HCT116 (cell line): ENCODE data around the gene ZMYND19. TPM values are rescaled to one million over a fixed set of nuclear protein-coding genes. Genes with fewer than 3 reads are reported as not detected.

Source experiments
- ATAC-seq: fragments of 200-7000 bp; cut with Tn5 transposase; 2 replicates; pipeline ENCODE4 v1.9.1; 2020; ENCODE audit warnings: mild to moderate bottlenecking, moderate library complexity
- BruUV-seq: library from RNA; stranded (reverse); fragments of 400-500 nt; replicated peaks from 2 replicates; lab custom pipeline; 2021; lab: Mats Ljungman, UMichigan
- CTCF ChIA-PET: fragments of 300-600 bp; sonication (Branson Sonifier 250); formaldehyde crosslinking; loops from one replicate; lab custom pipeline; 2021; ENCODE audit warnings: antibody characterized with exemption; lab: Charles Lee
- POLR2A ChIA-PET: fragments of 300-600, 350-600 bp; sonication (Branson Sonifier 250); formaldehyde crosslinking; loops from one replicate; lab custom pipeline; 2021; ENCODE audit warnings: antibody characterized with exemption; lab: Charles Lee
- RAD21 ChIA-PET, 2 experiments: fragments of 300-600 bp; sonication (Branson Sonifier 250); formaldehyde crosslinking; loops; one replicate each; lab custom pipeline; 2023; ENCODE audit warnings: low total read pairs in 2 of 2; ENCODE audit not compliant: uncharacterized antibody in 2 of 2, unreplicated experiment in 2 of 2, low non-redundant PET in 1 of 2; lab: Charles Lee
- DNase-seq: peaks from one replicate; pipeline ENCODE4 v3.0.0-alpha.2; 2010; ENCODE audit warnings: low read depth, low spot score
- H2AFZ ChIP-seq: fragments of 200-600 bp; shearing (Covaris generic), sonication (generic); 2 replicates; pipeline ENCODE4 v1.6.1; 2017; ENCODE audit warnings: low read depth, mixed run types, mixed read lengths, antibody characterized with exemption, low read length; ENCODE audit not compliant: poor library complexity, severe bottlenecking
- H3K27ac ChIP-seq: 2 replicates; pipeline ENCODE4 v1.5.1; 2012; ENCODE audit warnings: low read depth, low read length
- H3K27me3 ChIP-seq: fragments of 200-600 bp; sonication (generic); 2 replicates; pipeline ENCODE4 v1.6.1; 2016; ENCODE audit warnings: mixed run types, low read length, mixed read lengths; ENCODE audit not compliant: insufficient read depth
- H3K36me3 ChIP-seq, 2 experiments: fragments of 200-500 bp in 1 of 2; fragments of 200-600 bp in 1 of 2; sonication (Bioruptor generic) in 1 of 2; sonication (generic) in 1 of 2; 2 replicates each; pipeline versions ENCODE4 v1.5.1 to v1.6.1; 2014 to 2016; ENCODE audit warnings: low read length in 2 of 2, inconsistent platforms in 1 of 2, mixed read lengths in 1 of 2, mixed run types in 1 of 2; ENCODE audit not compliant: insufficient read depth in 2 of 2, control insufficient read depth in 1 of 2
- H3K4me1 ChIP-seq, 2 experiments: fragments of 200-600 bp in 1 of 2; sonication (generic) in 1 of 2; 2 replicates each; pipeline versions ENCODE4 v1.5.1 to v1.6.1; 2012 to 2017; ENCODE audit warnings: low read length in 2 of 2, inconsistent platforms in 1 of 2, mild to moderate bottlenecking in 1 of 2, mixed read lengths in 1 of 2, mixed run types in 1 of 2, moderate library complexity in 1 of 2; ENCODE audit not compliant: insufficient read depth in 2 of 2, control insufficient read depth in 1 of 2
- H3K4me2 ChIP-seq: fragments of 200-600 bp; sonication (generic); 2 replicates; pipeline ENCODE4 v1.6.1; 2017; ENCODE audit warnings: mixed run types, low read length, mixed read lengths
- H3K4me3 ChIP-seq, 2 experiments: fragments of 200-600 bp in 1 of 2; sonication (generic) in 1 of 2; replicated peaks in 1 of 2; 2 replicates each; pipeline ENCODE4 v1.5.1; 2011 to 2016; ENCODE audit warnings: low read length in 2 of 2, control low read depth in 1 of 2, low read depth in 1 of 2, mild to moderate bottlenecking in 1 of 2, mixed read lengths in 1 of 2, mixed run types in 1 of 2
- H3K79me2 ChIP-seq: fragments of 200-600 bp; sonication (generic); 2 replicates; pipeline ENCODE4 v1.6.1; 2017; ENCODE audit warnings: mild to moderate bottlenecking, mixed run types, low read length, moderate library complexity, mixed read lengths; ENCODE audit not compliant: insufficient read depth
- H3K9ac ChIP-seq: fragments of 200-600 bp; sonication (generic); 2 replicates; pipeline ENCODE4 v1.6.1; 2016; ENCODE audit warnings: low read length, mixed read lengths
- H3K9me2 ChIP-seq: fragments of 200-600 bp; sonication (generic), shearing (Covaris generic); 2 replicates; pipeline ENCODE4 v1.6.1; 2017; ENCODE audit warnings: mixed run types, mild to moderate bottlenecking, moderate library complexity; ENCODE audit not compliant: insufficient read depth
- H3K9me3 ChIP-seq, 2 experiments: fragments of 200-500 bp in 1 of 2; fragments of 200-600 bp in 1 of 2; sonication (Bioruptor generic) in 1 of 2; sonication (generic) in 1 of 2; 2 replicates each; pipeline ENCODE4 v1.6.1; 2014 to 2017; ENCODE audit warnings: low read length in 2 of 2, mixed read lengths in 2 of 2, inconsistent platforms in 1 of 2, low read depth in 1 of 2, mild to moderate bottlenecking in 1 of 2, mixed run types in 1 of 2, moderate library complexity in 1 of 2; ENCODE audit not compliant: control insufficient read depth in 1 of 2, insufficient read depth in 1 of 2
- H4K20me1 ChIP-seq: fragments of 200-600 bp; sonication (generic), shearing (Covaris generic); 2 replicates; pipeline ENCODE4 v1.6.1; 2017; ENCODE audit warnings: mixed run types, mild to moderate bottlenecking, moderate library complexity; ENCODE audit not compliant: insufficient read depth
- CBX3 ChIP-seq: IDR thresholded peaks from 2 replicates; pipeline ENCODE4 v1.6.1; 2012; ENCODE audit warnings: low read depth
- CEBPB ChIP-seq: IDR thresholded peaks from 2 replicates; pipeline ENCODE4 v1.6.1; 2012; ENCODE audit warnings: low read depth
- CTCF ChIP-seq, 3 experiments: fragments of 200-600 bp in 1 of 3; sonication (generic) in 1 of 3; IDR thresholded peaks in 2 of 3; conservative IDR thresholded peaks in 1 of 3; 2 replicates each; pipeline ENCODE4 v1.5.1; 2012 to 2017; ENCODE audit warnings: low read depth in 2 of 3, low read length in 2 of 3, antibody characterized with exemption in 1 of 3, borderline replicate concordance in 1 of 3, control low read depth in 1 of 3, mild to moderate bottlenecking in 1 of 3, mixed read lengths in 1 of 3, mixed run types in 1 of 3, moderate library complexity in 1 of 3; ENCODE audit not compliant: insufficient read depth in 1 of 3
- EGR1 ChIP-seq: IDR thresholded peaks from 2 replicates; pipeline ENCODE4 v1.6.1; 2012; ENCODE audit warnings: low read depth
- ELF1 ChIP-seq: IDR thresholded peaks from 2 replicates; pipeline ENCODE4 v1.6.1; 2012; ENCODE audit warnings: low read depth, borderline replicate concordance
- EZH2phosphoT487 ChIP-seq: fragments of 200-600 bp; IDR thresholded peaks from 2 replicates; pipeline ENCODE4 v1.6.1; 2018; ENCODE audit warnings: antibody characterized with exemption, borderline replicate concordance
- FOSL1 ChIP-seq: IDR thresholded peaks from 2 replicates; pipeline ENCODE4 v1.6.1; 2012; ENCODE audit warnings: low read depth
- POLR2AphosphoS5 ChIP-seq: IDR thresholded peaks from 2 replicates; pipeline ENCODE4 v1.6.1; 2011; ENCODE audit warnings: mild to moderate bottlenecking, low read depth, low read length, moderate library complexity
- RAD21 ChIP-seq: IDR thresholded peaks from 2 replicates; pipeline ENCODE4 v1.6.1; 2012; ENCODE audit warnings: low read depth, mild to moderate bottlenecking
- SIN3A ChIP-seq: IDR thresholded peaks from 2 replicates; pipeline ENCODE4 v1.6.1; 2012; ENCODE audit warnings: low read depth
- SP1 ChIP-seq: IDR thresholded peaks from 2 replicates; pipeline ENCODE4 v1.6.1; 2012; ENCODE audit warnings: low read depth
- SRF ChIP-seq: IDR thresholded peaks from 2 replicates; pipeline ENCODE4 v1.6.1; 2012; ENCODE audit warnings: low read depth
- TCF7L2 ChIP-seq: IDR thresholded peaks from 2 replicates; pipeline ENCODE4 v1.7.0; 2011; ENCODE audit warnings: borderline replicate concordance, inconsistent platforms; ENCODE audit not compliant: insufficient read depth, insufficient read length; ENCODE audit errors: extremely low read depth
- YY1 ChIP-seq: IDR thresholded peaks from 2 replicates; pipeline ENCODE4 v1.6.1; 2011; ENCODE audit warnings: low read length, low read depth, moderate library complexity, mild to moderate bottlenecking; ENCODE audit not compliant: insufficient replicate concordance; ENCODE audit errors: extremely low read depth
- ZFX ChIP-seq: fragments of 450-650 bp; IDR thresholded peaks from 2 replicates; pipeline ENCODE4 v1.6.1; 2017
- ZNF274 ChIP-seq: fragments of 200-500 bp; sonication (Bioruptor generic); IDR thresholded peaks from 2 replicates; pipeline ENCODE4 v1.6.1; 2014; ENCODE audit warnings: mild to moderate bottlenecking, low read depth, low read length, inconsistent platforms
- intact Hi-C: fragments of 100-400 bp; cut with micrococcal nuclease; formaldehyde crosslinking; loops from 2 replicates; pipeline ENCODE4 v1.10.0; 2022
- total RNA-seq: library from RNA; stranded (reverse); gene quantifications from one replicate; pipeline ENCODE4 v1.2.1, GENCODE V29; 2021; ENCODE audit not compliant: unreplicated experiment
- TF ChIP-seq, protein P1 (sequence below): IDR thresholded peaks from 2 replicates; pipeline ENCODE4 v1.6.1; 2012
- TF ChIP-seq, protein P2 (sequence below): IDR thresholded peaks from 2 replicates; pipeline ENCODE4 v1.6.1; 2011; ENCODE audit warnings: mild to moderate bottlenecking, low read length, moderate library complexity; ENCODE audit not compliant: insufficient replicate concordance; ENCODE audit errors: extremely low read depth
- TF ChIP-seq, protein P3 (sequence below): IDR thresholded peaks from 2 replicates; pipeline ENCODE4 v1.6.1; 2012
- TF ChIP-seq, protein P4 (sequence below): IDR thresholded peaks from 2 replicates; pipeline ENCODE4 v1.6.1; 2012; ENCODE audit warnings: low read depth

ZMYND19 gene
- total RNA-seq, 1 experiment from 2014 or later = 57.4 TPM

GRCh38 chr9:137574192-137574591, 16.1 kb downstream of the ZMYND19 start:
- no peaks in the 10 kb centered on the region for H3K9me3 ChIP-seq
- no peak for TF ChIP-seq CTCF (IDR thresholded peaks at IDR 0.05 in 2 of 3, conservative IDR thresholded peaks at IDR 0.05 in 1 of 3; ENCODE audit: borderline replicate concordance in 1 of 3, insufficient read depth in 1 of 3, low read depth in 2 of 3, low read length in 2 of 3)
- TF ChIP-seq YY1 = no peak
- TF ChIP-seq EZH2phosphoT487 = no peak
- no peak for TF ChIP-seq SIN3A
- TF ChIP-seq, protein P1, sequence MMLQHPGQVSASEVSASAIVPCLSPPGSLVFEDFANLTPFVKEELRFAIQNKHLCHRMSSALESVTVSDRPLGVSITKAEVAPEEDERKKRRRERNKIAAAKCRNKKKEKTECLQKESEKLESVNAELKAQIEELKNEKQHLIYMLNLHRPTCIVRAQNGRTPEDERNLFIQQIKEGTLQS = no peak
- no peak for TF ChIP-seq SRF
- no peak for TF ChIP-seq TCF7L2
- TF ChIP-seq EGR1 = no peak
- TF ChIP-seq, protein P2, sequence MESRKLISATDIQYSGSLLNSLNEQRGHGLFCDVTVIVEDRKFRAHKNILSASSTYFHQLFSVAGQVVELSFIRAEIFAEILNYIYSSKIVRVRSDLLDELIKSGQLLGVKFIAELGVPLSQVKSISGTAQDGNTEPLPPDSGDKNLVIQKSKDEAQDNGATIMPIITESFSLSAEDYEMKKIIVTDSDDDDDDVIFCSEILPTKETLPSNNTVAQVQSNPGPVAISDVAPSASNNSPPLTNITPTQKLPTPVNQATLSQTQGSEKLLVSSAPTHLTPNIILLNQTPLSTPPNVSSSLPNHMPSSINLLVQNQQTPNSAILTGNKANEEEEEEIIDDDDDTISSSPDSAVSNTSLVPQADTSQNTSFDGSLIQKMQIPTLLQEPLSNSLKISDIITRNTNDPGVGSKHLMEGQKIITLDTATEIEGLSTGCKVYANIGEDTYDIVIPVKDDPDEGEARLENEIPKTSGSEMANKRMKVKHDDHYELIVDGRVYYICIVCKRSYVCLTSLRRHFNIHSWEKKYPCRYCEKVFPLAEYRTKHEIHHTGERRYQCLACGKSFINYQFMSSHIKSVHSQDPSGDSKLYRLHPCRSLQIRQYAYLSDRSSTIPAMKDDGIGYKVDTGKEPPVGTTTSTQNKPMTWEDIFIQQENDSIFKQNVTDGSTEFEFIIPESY = no peak
- TF ChIP-seq POLR2AphosphoS5 = no peak
- TF ChIP-seq, protein P3, sequence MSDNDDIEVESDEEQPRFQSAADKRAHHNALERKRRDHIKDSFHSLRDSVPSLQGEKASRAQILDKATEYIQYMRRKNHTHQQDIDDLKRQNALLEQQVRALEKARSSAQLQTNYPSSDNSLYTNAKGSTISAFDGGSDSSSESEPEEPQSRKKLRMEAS = no peak
- TF ChIP-seq ELF1 = no peak
- TF ChIP-seq ZNF274 = no peak
- TF ChIP-seq SP1 = no peak
- TF ChIP-seq FOSL1 = no peak
- TF ChIP-seq CBX3 = no peak
- no peak for TF ChIP-seq ZFX
- TF ChIP-seq, protein P4, sequence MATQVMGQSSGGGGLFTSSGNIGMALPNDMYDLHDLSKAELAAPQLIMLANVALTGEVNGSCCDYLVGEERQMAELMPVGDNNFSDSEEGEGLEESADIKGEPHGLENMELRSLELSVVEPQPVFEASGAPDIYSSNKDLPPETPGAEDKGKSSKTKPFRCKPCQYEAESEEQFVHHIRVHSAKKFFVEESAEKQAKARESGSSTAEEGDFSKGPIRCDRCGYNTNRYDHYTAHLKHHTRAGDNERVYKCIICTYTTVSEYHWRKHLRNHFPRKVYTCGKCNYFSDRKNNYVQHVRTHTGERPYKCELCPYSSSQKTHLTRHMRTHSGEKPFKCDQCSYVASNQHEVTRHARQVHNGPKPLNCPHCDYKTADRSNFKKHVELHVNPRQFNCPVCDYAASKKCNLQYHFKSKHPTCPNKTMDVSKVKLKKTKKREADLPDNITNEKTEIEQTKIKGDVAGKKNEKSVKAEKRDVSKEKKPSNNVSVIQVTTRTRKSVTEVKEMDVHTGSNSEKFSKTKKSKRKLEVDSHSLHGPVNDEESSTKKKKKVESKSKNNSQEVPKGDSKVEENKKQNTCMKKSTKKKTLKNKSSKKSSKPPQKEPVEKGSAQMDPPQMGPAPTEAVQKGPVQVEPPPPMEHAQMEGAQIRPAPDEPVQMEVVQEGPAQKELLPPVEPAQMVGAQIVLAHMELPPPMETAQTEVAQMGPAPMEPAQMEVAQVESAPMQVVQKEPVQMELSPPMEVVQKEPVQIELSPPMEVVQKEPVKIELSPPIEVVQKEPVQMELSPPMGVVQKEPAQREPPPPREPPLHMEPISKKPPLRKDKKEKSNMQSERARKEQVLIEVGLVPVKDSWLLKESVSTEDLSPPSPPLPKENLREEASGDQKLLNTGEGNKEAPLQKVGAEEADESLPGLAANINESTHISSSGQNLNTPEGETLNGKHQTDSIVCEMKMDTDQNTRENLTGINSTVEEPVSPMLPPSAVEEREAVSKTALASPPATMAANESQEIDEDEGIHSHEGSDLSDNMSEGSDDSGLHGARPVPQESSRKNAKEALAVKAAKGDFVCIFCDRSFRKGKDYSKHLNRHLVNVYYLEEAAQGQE = no peak
- no peak for TF ChIP-seq RAD21
- TF ChIP-seq CEBPB = no peak
- H3K9ac ChIP-seq = no peak overlapping the region
- peaks cover 6 to 13% of the 10 kb centered on the region in 2 experiments; a peak in 3 of 4 replicates for H3K4me1 ChIP-seq
- peaks cover 19 to 45% of the 10 kb centered on the region in 2 experiments for H3K36me3 ChIP-seq
- no peak overlapping the region for H2AFZ ChIP-seq
- ATAC-seq (no peak), DNase-seq (no peak)
- peaks cover 74% of the 10 kb centered on the region for H3K79me2 ChIP-seq
- ChIA-PET CTCF (no interaction called here), RAD21 (no interaction called here), POLR2A (interaction anchor here (0.6 kb wide), 1 partner anchor 158 kb away, joined by 3 read pairs; no protein-coding TSS in a partner anchor)
- H3K4me3 ChIP-seq = no peak overlapping the region
- no peak overlapping the region for H3K4me2 ChIP-seq
- H3K9me2 ChIP-seq = no peaks in the 10 kb centered on the region
- H4K20me1 ChIP-seq = no peaks in the 10 kb centered on the region
- H3K27ac ChIP-seq = no peak overlapping the region
- no TSS peak for BruUV-seq
- H3K27me3 ChIP-seq = no peaks in the 10 kb centered on the region
- intact Hi-C loops = no loop called here
